ENCODE results near the gene MUSK. TPM values are rescaled to one million over a fixed set of nuclear protein-coding genes. Genes with fewer than 3 reads are reported as not detected.

The MUSK gene
- total RNA-seq, 1 donor from 2014 or later = 0.24 TPM

DNA sequence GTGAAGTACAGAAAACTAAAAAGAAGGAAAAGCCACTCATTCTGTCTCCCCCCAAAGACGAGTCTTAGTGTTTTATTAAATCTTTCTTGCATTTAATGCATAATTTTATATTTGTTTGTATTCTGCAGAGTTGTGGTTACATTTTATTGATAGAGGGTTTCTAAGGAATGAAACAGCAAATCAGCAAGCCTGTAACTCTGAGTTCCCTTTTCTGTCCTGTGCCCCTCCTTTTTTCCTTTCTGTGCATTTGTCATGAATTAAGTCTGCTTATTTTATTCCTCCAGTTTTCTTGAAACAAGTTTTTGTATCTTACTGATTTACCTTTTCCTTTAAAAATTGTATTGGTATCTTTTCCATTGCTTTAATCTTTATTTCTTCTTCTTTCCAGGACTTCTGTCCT lies 132.8 kb downstream of the MUSK start:
- Histone ChIP-seq H3K4me2 (no peak overlapping the region), H3K9ac (no peak overlapping the region)

DNA sequence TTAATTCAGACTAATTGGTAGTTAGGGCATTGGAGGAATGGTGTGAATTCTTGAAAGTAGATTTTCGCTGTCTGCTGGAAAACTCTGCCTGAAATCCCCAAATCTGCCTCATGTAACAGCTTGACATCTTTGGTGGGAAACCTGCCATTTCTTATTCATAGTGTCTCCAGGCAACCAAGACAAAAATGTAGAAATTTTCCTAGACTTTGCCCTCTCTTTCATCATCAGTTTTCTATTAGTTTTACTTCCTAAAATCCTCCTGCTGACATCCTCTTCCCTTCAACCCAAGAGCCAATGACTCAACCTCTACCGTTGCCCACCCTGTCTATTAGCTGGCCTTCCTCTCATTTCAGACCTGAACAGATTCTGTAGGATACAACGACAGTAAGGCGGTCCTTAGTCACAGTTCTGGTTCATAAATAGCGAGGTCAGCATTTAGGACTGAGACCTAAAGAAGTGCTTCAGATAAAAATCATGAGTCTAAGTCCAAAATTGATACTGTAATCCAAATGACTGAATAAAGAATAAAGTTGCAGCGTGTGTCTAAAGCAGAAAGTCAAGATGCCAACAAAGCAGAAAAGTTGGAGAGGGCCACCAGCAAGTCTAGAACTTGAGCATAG lies 133.9 kb downstream of the MUSK start:
- no peaks in the 10 kb centered on the region for H3F3A ChIP-seq (ENCODE audit: low read depth)
- peak overlapping the region; percentile 92 for H3K27ac Mint-ChIP-seq
- TF ChIP-seq EZH2 (IDR thresholded peaks at IDR 0.05) = no peak
- no peak for TF ChIP-seq EZH2phosphoT487 (IDR thresholded peaks at IDR 0.05)
- TF ChIP-seq, protein P1, sequence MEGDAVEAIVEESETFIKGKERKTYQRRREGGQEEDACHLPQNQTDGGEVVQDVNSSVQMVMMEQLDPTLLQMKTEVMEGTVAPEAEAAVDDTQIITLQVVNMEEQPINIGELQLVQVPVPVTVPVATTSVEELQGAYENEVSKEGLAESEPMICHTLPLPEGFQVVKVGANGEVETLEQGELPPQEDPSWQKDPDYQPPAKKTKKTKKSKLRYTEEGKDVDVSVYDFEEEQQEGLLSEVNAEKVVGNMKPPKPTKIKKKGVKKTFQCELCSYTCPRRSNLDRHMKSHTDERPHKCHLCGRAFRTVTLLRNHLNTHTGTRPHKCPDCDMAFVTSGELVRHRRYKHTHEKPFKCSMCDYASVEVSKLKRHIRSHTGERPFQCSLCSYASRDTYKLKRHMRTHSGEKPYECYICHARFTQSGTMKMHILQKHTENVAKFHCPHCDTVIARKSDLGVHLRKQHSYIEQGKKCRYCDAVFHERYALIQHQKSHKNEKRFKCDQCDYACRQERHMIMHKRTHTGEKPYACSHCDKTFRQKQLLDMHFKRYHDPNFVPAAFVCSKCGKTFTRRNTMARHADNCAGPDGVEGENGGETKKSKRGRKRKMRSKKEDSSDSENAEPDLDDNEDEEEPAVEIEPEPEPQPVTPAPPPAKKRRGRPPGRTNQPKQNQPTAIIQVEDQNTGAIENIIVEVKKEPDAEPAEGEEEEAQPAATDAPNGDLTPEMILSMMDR (IDR thresholded peaks at IDR 0.05) = no peak
- H3K79me2 ChIP-seq (ENCODE audit: low read depth) = no peaks in the 10 kb centered on the region
- H3K27me3 ChIP-seq = no peaks in the 10 kb centered on the region
- no peaks in the 10 kb centered on the region for H3K36me3 ChIP-seq
- peaks cover 2% of the 10 kb centered on the region for H3K27me3 Mint-ChIP-seq (ENCODE audit: insufficient read depth, low read depth)
- no peaks in the 10 kb centered on the region for H3K36me3 Mint-ChIP-seq
- no peak overlapping the region for H3K4me2 ChIP-seq
- no peaks in the 10 kb centered on the region for H4K20me1 ChIP-seq (ENCODE audit: low read depth)
- H3K9ac ChIP-seq = no peak overlapping the region
- H3K9me3 ChIP-seq (ENCODE audit: low read depth) = no peaks in the 10 kb centered on the region
- peaks cover 1% of the 10 kb centered on the region for H3K9me3 Mint-ChIP-seq
- no peak overlapping the region for H2AFZ ChIP-seq (replicated peaks)
- no peak for DNase-seq (ENCODE audit: low spot score)
- H3K4me3 ChIP-seq = no peak overlapping the region
- H3K27ac ChIP-seq = no peak overlapping the region
- H3K4me1 Mint-ChIP-seq = peaks cover 20% of the 10 kb centered on the region
- no peaks in the 10 kb centered on the region for H3K4me1 ChIP-seq
- H3K4me3 Mint-ChIP-seq = no peak overlapping the region

More for the DNA sequence above, 132.8 kb downstream of the MUSK start:
- H3K4me1 ChIP-seq = no peaks in the 10 kb centered on the region
- H3K27ac ChIP-seq = no peak overlapping the region
- Mint-ChIP-seq H3K9me3 (peaks cover 5% of the 10 kb centered on the region), H3K4me3 (no peak overlapping the region), H3K36me3 (no peaks in the 10 kb centered on the region), H3K27me3 (ENCODE audit: insufficient read depth, low read depth) (peaks cover 2% of the 10 kb centered on the region), H3K4me1 (peaks cover 20% of the 10 kb centered on the region), H3K27ac (peak overlapping the region; percentile 74)
- H3F3A ChIP-seq (ENCODE audit: low read depth) = no peaks in the 10 kb centered on the region
- H3K27me3 ChIP-seq = no peaks in the 10 kb centered on the region
- no peaks in the 10 kb centered on the region for H3K79me2 ChIP-seq (ENCODE audit: low read depth)
- H4K20me1 ChIP-seq (ENCODE audit: low read depth) = no peaks in the 10 kb centered on the region
- H3K36me3 ChIP-seq = no peaks in the 10 kb centered on the region
- no peaks in the 10 kb centered on the region for H3K9me3 ChIP-seq (ENCODE audit: low read depth)
- no peak overlapping the region for H2AFZ ChIP-seq (replicated peaks)
- DNase-seq (ENCODE audit: low spot score) = no peak
- H3K4me3 ChIP-seq = no peak overlapping the region
- TF ChIP-seq EZH2phosphoT487 (IDR thresholded peaks at IDR 0.05) = no peak
- TF ChIP-seq EZH2 (IDR thresholded peaks at IDR 0.05) = no peak
- TF ChIP-seq, protein P1 (IDR thresholded peaks at IDR 0.05) = no peak

DNA sequence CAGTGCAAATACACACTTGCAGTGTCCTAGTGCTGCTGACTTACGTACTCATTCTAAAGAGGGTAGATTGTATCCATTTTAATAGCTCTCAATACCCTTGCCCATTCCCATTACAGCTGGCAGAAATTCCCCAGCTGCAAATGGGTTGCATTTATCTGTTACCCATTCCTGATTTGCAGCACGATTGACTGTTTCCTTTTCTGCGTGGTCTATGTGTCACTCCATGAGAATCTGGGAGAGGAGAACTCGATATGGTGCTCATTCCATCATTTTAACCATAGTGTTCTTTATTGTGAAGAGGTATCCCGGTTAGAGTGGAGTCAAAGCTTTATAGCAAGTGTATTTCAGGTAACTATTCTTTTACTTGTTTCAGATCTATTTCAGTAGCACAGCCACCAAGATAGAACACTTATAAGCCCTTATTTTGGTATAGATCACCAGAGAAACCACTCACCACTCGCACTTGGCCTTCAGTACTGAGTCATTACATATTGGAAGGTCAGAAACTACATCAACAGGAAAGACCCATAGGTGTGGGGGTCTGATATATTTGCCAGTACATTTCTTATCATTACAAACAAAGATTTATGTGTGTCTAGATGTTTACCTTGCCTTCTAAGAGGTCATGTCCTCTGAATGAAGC lies 139.5 kb downstream of the MUSK start:
- Mint-ChIP-seq H3K27me3 (ENCODE audit: insufficient read depth, low read depth) (no peaks in the 10 kb centered on the region), H3K36me3 (no peaks in the 10 kb centered on the region), H3K27ac (no peak overlapping the region), H3K4me3 (no peak overlapping the region), H3K4me1 (no peaks in the 10 kb centered on the region), H3K9me3 (no peaks in the 10 kb centered on the region)
- no peak for DNase-seq (ENCODE audit: low spot score)
- TF ChIP-seq, protein P1 (IDR thresholded peaks at IDR 0.05) = no peak
- TF ChIP-seq EZH2 (IDR thresholded peaks at IDR 0.05) = no peak
- no peak for TF ChIP-seq EZH2phosphoT487 (IDR thresholded peaks at IDR 0.05)
- Histone ChIP-seq H3K4me1 (no peaks in the 10 kb centered on the region), H2AFZ (replicated peaks) (no peak overlapping the region), H3K9me3 (ENCODE audit: low read depth) (no peaks in the 10 kb centered on the region), H3K9ac (no peak overlapping the region), H3K79me2 (ENCODE audit: low read depth) (no peaks in the 10 kb centered on the region), H3F3A (ENCODE audit: low read depth) (no peaks in the 10 kb centered on the region), H4K20me1 (ENCODE audit: low read depth) (no peaks in the 10 kb centered on the region), H3K4me2 (no peak overlapping the region), H3K36me3 (no peaks in the 10 kb centered on the region), H3K27ac (no peak overlapping the region), H3K4me3 (no peak overlapping the region), H3K27me3 (no peaks in the 10 kb centered on the region)

Measured in neural progenitor cell (in vitro differentiated cells).